IMR-90 (cell line): ENCODE data around the gene MFAP4. TPM values are rescaled to one million over a fixed set of nuclear protein-coding genes. Genes with fewer than 3 reads are reported as not detected.

Experiments used
- ATAC-seq: fragments of 200-7000 bp; cut with Tn5 transposase; 2 replicates; pipeline ENCODE4 v1.9.1; 2020; ENCODE audit warnings: low read depth, mild to moderate bottlenecking, moderate library complexity
- BruUV-seq: library from RNA; stranded (reverse); fragments of 400-500 nt; replicated peaks from 2 replicates; lab custom pipeline; 2021; lab: Mats Ljungman, UMichigan
- CTCF ChIA-PET: fragments of 300-600 bp; formaldehyde crosslinking; extraction: SDS; loops from one replicate; lab custom pipeline; 2021; ENCODE audit warnings: antibody characterized with exemption; lab: Yijun Ruan, JAX
- POLR2A ChIA-PET: fragments of 300-600 bp; sonication (Branson Sonifier 250); formaldehyde crosslinking; loops from one replicate; lab custom pipeline; 2022; ENCODE audit warnings: antibody characterized with exemption; ENCODE audit not compliant: unreplicated experiment; lab: Charles Lee
- DNase-seq: peaks from one replicate; pipeline ENCODE4 v3.0.0; 2013
- H2AFZ ChIP-seq: replicated peaks from 2 replicates; pipeline ENCODE3; 2013; ENCODE audit warnings: low read length, mild to moderate bottlenecking; ENCODE audit not compliant: poor library complexity
- H2AK5ac ChIP-seq: 2 replicates; pipeline ENCODE4 v1.6.1; 2013; ENCODE audit warnings: low read depth, low read length, inconsistent platforms
- H2AK9ac ChIP-seq: replicated peaks from 2 replicates; pipeline ENCODE3; 2013; ENCODE audit warnings: mild to moderate bottlenecking, low read depth, low read length, moderate library complexity; ENCODE audit not compliant: poor library complexity
- H2BK120ac ChIP-seq: 2 replicates; pipeline ENCODE4 v1.6.1; 2013; ENCODE audit warnings: low read depth, low read length, inconsistent platforms
- H2BK15ac ChIP-seq: 3 replicates; pipeline ENCODE4 v1.6.1; 2013; ENCODE audit warnings: low read depth, low read length, inconsistent platforms
- H2BK20ac ChIP-seq: 2 replicates; pipeline ENCODE4 v1.6.1; 2013; ENCODE audit warnings: low read depth, mild to moderate bottlenecking, inconsistent platforms, low read length, moderate library complexity
- H2BK5ac ChIP-seq: 2 replicates; pipeline ENCODE4 v1.6.1; 2013; ENCODE audit warnings: mild to moderate bottlenecking, low read depth, low read length, inconsistent platforms; ENCODE audit not compliant: poor library complexity, severe bottlenecking
- H3K14ac ChIP-seq: replicated peaks from 2 replicates; pipeline ENCODE4 v1.6.1; 2013; ENCODE audit warnings: low read depth, low read length, inconsistent platforms
- H3K18ac ChIP-seq: 2 replicates; pipeline ENCODE4 v1.6.1; 2013; ENCODE audit warnings: low read depth, low read length, control low read depth
- H3K23ac ChIP-seq: 2 replicates; pipeline ENCODE4 v1.6.1; 2013; ENCODE audit warnings: low read depth, low read length, inconsistent platforms
- H3K27ac ChIP-seq: 2 replicates; pipeline ENCODE4 v1.5.1; 2013; ENCODE audit warnings: mild to moderate bottlenecking, control low read depth, low read length; ENCODE audit not compliant: insufficient read depth
- H3K27me3 ChIP-seq: 2 replicates; pipeline ENCODE4 v1.6.1; 2013; ENCODE audit warnings: low read length; ENCODE audit not compliant: control insufficient read depth, insufficient read depth
- H3K36me3 ChIP-seq: 2 replicates; pipeline ENCODE4 v1.6.1; 2013; ENCODE audit warnings: low read length, mixed read lengths; ENCODE audit not compliant: control insufficient read depth, insufficient read depth
- H3K4ac ChIP-seq: 2 replicates; pipeline ENCODE4 v1.6.1; 2013; ENCODE audit warnings: low read depth, low read length, inconsistent platforms
- H3K4me1 ChIP-seq: 2 replicates; pipeline ENCODE4 v1.6.1; 2013; ENCODE audit warnings: low read length, mixed read lengths; ENCODE audit not compliant: control insufficient read depth, insufficient read depth
- H3K4me2 ChIP-seq: 2 replicates; pipeline ENCODE4 v1.6.1; 2013; ENCODE audit warnings: low read depth, mild to moderate bottlenecking, control low read depth, low read length, moderate library complexity
- H3K4me3 ChIP-seq: 2 replicates; pipeline ENCODE4 v1.5.1; 2013; ENCODE audit warnings: low read depth, mild to moderate bottlenecking, control low read depth, low read length, moderate library complexity; ENCODE audit not compliant: insufficient read depth
- H3K56ac ChIP-seq: 2 replicates; pipeline ENCODE4 v1.6.1; 2013; ENCODE audit warnings: low read length, inconsistent platforms; ENCODE audit not compliant: insufficient read depth; ENCODE audit errors: extremely low read depth
- H3K79me1 ChIP-seq, 2 experiments: 2 replicates each; pipeline ENCODE4 v1.6.1; 2013; ENCODE audit warnings: low read length in 2 of 2, inconsistent platforms in 1 of 2, low read depth in 1 of 2
- H3K9ac ChIP-seq: 2 replicates; pipeline ENCODE4 v1.6.1; 2013; ENCODE audit warnings: low read depth, low read length, control low read depth
- H3K9me1 ChIP-seq: 2 replicates; pipeline ENCODE4 v1.6.1; 2013; ENCODE audit warnings: low read length, inconsistent platforms; ENCODE audit not compliant: insufficient read depth
- H3K9me3 ChIP-seq: 2 replicates; pipeline ENCODE4 v1.6.1; 2013; ENCODE audit warnings: low read length; ENCODE audit not compliant: control insufficient read depth, insufficient read depth
- H4K20me1 ChIP-seq: 2 replicates; pipeline ENCODE4 v1.6.1; 2013; ENCODE audit warnings: low read length, inconsistent platforms; ENCODE audit not compliant: insufficient read depth
- H4K5ac ChIP-seq: 2 replicates; pipeline ENCODE4 v1.6.1; 2013; ENCODE audit warnings: mild to moderate bottlenecking, low read depth, low read length, control low read depth
- H4K8ac ChIP-seq, 2 experiments: 2 replicates each; pipeline ENCODE4 v1.6.1; 2013; ENCODE audit warnings: low read depth in 2 of 2, low read length in 2 of 2, control low read depth in 1 of 2, inconsistent platforms in 1 of 2
- H4K91ac ChIP-seq: 2 replicates; pipeline ENCODE4 v1.6.1; 2013; ENCODE audit warnings: low read depth, low read length, inconsistent platforms; ENCODE audit not compliant: insufficient read depth
- CEBPB ChIP-seq: IDR thresholded peaks from 2 replicates; pipeline ENCODE4 v1.6.1; 2012; ENCODE audit warnings: low read depth, low read length, improper control_type of control experiment
- CHD1 ChIP-seq: IDR thresholded peaks from 2 replicates; pipeline ENCODE4 v1.6.1; 2012; ENCODE audit warnings: low read depth, low read length, improper control_type of control experiment
- MAFK ChIP-seq: IDR thresholded peaks from 2 replicates; pipeline ENCODE4 v1.6.1; 2012; ENCODE audit warnings: low read depth, low read length, improper control_type of control experiment
- RCOR1 ChIP-seq: IDR thresholded peaks from 2 replicates; pipeline ENCODE4 v1.6.1; 2012; ENCODE audit warnings: mild to moderate bottlenecking, low read length, improper control_type of control experiment; ENCODE audit not compliant: insufficient replicate concordance
- SMC3 ChIP-seq: fragments of 150-350 bp; IDR thresholded peaks from 2 replicates; pipeline ENCODE4 v1.6.1; 2016; ENCODE audit warnings: low read depth, mild to moderate bottlenecking, antibody characterized with exemption, low read length, moderate library complexity
- WGBS, 2 experiments: methylation state at CpG; one replicate each; pipeline versions ENCODE4 v1.1.5 to v1.1.7; 2013; ENCODE audit warnings: missing lambda C conversion rate in 2 of 2; ENCODE audit not compliant: insufficient read length in 1 of 2; ENCODE audit errors: extremely low coverage in 2 of 2; 5-methylcytosine and 5-hydroxymethylcytosine counted together
- dilution Hi-C: fragments of 300-500 bp; cut with HindIII; formaldehyde crosslinking; loops from one replicate; pipeline ENCODE4 v1.14.3; 2018; ENCODE audit warnings: low sequenced_read_pairs; ENCODE audit not compliant: unreplicated experiment
- in situ Hi-C: fragments of 300-500 bp; cut with MboI; formaldehyde crosslinking; loops from 3 replicates; pipeline ENCODE4 v1.14.3; 2019; ENCODE audit warnings: low sequenced_read_pairs, inconsistent platforms, mixed read lengths
- intact Hi-C: fragments of 100-400 bp; cut with micrococcal nuclease; formaldehyde crosslinking; loops from 2 replicates; pipeline ENCODE4 v1.10.0; 2022
- polyA plus RNA-seq, 3 experiments: library from polyadenylated mRNA; depleted of rRNA; stranded (reverse); fragments of >200 nt; gene quantifications; 2 replicates each; pipeline ENCODE4 v1.2.3, GENCODE V29; 2012; ENCODE audit warnings: low replicate concordance in 1 of 3
- total RNA-seq: library from RNA; depleted of rRNA; stranded (reverse); fragments of >200 nt; gene quantifications from 2 replicates; pipeline ENCODE4 v1.2.3, GENCODE V29; 2012
- TF ChIP-seq, protein P1 (sequence below): conservative IDR thresholded peaks from 2 replicates; pipeline ENCODE4 v1.5.1; 2012; ENCODE audit warnings: mild to moderate bottlenecking, low read depth, low read length, improper control_type of control experiment
- TF ChIP-seq, protein P2 (sequence below): fragments of 150-350 bp; IDR thresholded peaks from 2 replicates; pipeline ENCODE4 v1.6.1; 2016; ENCODE audit warnings: low read depth, mild to moderate bottlenecking, low read length, moderate library complexity, borderline replicate concordance

MFAP4 gene
- total and polyA plus RNA-seq, 2 of the 4 experiments (the other 2 are of a cell fraction): 7.0 to 71.6 TPM

DNA sequence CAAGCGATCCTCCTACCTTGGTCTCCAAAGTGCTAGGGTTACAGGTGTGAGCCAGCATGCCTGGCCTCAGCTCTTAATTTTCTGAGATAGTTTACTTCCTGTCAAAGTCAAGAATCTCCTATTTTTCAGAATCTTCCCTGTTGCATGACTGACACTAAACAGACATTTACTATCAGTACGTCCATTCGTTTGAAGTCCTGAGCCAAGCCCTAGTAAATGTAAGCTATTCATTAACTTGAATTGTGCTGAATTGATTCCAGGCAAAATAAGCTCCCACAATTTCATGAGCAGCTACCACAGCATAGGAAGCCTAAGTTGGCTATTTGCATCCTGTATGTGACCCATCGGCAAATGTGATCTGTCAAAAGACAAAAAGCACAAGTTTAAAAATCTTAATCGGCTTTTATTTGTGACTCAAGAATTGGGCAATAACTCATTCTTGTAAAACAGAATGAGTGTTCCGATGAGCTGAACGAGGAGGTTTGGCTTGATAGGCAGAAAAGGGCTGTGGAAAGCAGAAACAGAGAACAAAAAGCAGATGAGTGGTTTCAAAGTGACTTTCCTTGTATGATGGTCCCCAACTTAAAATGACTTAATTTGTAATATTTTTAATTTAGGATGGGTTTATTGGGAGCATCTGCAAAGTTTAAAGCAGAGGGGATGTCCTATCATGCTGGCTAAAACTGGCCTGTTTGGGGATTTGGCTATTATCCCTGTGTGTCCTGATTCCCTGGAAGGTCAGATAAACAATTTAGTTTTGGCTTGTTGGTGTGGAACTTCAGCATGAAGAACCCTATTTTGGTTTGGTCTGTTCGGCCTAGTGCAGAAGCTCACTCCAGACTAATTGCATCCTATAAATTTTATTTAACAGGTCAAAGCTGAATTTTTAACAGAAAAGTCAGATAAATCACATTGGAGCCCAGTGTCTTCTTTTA lies 38.2 kb upstream of the MFAP4 start:
- H3K23ac ChIP-seq: no peak overlapping the region
- H3K27me3 ChIP-seq: peaks cover 3% of the 10 kb centered on the region
- no peaks in the 10 kb centered on the region for H3K36me3 ChIP-seq
- H3K9me3 ChIP-seq: no peaks in the 10 kb centered on the region; the same call in 1 of the 2 replicates
- H4K91ac ChIP-seq: no peak overlapping the region
- peak; percentile 23 for DNase-seq
- in situ Hi-C loops: no loop called here
- no peaks in the 10 kb centered on the region for H3K79me1 ChIP-seq
- H2BK15ac ChIP-seq: no peak overlapping the region
- WGBS, 2 experiments: 0% methylated on average over 2 of the region's 8 CpGs; no CpG with 5 or more reads in 1 of the 2 experiments
- no peak overlapping the region for H3K9ac ChIP-seq
- H2BK120ac ChIP-seq: no peak overlapping the region
- peaks cover 1% of the 10 kb centered on the region; the same call in 1 of the 2 replicates for H3K4me1 ChIP-seq
- intact Hi-C loops: no loop called here
- no peak overlapping the region for H3K56ac ChIP-seq
- ChIA-PET POLR2A (no interaction called here), CTCF (interaction anchor here (1.6 kb wide), 1 partner anchor 10 kb away, joined by 5 read pairs; no protein-coding TSS in a partner anchor)
- no peak overlapping the region for H3K27ac ChIP-seq
- H3K14ac ChIP-seq: no peak overlapping the region
- H2BK5ac ChIP-seq: no peak overlapping the region
- BruUV-seq: no TSS peak
- no peak overlapping the region for H3K4me2 ChIP-seq
- no peak overlapping the region for H2BK20ac ChIP-seq
- H4K20me1 ChIP-seq: no peaks in the 10 kb centered on the region
- no peak for TF ChIP-seq MAFK
- TF ChIP-seq, protein P1, sequence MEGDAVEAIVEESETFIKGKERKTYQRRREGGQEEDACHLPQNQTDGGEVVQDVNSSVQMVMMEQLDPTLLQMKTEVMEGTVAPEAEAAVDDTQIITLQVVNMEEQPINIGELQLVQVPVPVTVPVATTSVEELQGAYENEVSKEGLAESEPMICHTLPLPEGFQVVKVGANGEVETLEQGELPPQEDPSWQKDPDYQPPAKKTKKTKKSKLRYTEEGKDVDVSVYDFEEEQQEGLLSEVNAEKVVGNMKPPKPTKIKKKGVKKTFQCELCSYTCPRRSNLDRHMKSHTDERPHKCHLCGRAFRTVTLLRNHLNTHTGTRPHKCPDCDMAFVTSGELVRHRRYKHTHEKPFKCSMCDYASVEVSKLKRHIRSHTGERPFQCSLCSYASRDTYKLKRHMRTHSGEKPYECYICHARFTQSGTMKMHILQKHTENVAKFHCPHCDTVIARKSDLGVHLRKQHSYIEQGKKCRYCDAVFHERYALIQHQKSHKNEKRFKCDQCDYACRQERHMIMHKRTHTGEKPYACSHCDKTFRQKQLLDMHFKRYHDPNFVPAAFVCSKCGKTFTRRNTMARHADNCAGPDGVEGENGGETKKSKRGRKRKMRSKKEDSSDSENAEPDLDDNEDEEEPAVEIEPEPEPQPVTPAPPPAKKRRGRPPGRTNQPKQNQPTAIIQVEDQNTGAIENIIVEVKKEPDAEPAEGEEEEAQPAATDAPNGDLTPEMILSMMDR: no peak
- no peak for TF ChIP-seq SMC3
- TF ChIP-seq CEBPB: peak; percentile 84
- TF ChIP-seq CHD1: no peak
- TF ChIP-seq RCOR1: no peak
- TF ChIP-seq, protein P2, sequence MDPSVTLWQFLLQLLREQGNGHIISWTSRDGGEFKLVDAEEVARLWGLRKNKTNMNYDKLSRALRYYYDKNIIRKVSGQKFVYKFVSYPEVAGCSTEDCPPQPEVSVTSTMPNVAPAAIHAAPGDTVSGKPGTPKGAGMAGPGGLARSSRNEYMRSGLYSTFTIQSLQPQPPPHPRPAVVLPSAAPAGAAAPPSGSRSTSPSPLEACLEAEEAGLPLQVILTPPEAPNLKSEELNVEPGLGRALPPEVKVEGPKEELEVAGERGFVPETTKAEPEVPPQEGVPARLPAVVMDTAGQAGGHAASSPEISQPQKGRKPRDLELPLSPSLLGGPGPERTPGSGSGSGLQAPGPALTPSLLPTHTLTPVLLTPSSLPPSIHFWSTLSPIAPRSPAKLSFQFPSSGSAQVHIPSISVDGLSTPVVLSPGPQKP: no peak
- no peak overlapping the region for H4K5ac ChIP-seq
- H2AFZ ChIP-seq: no peak overlapping the region
- H3K9me1 ChIP-seq: no peaks in the 10 kb centered on the region
- no peak overlapping the region for H3K18ac ChIP-seq
- dilution Hi-C loops: no loop called here
- H3K4ac ChIP-seq: no peak overlapping the region
- no peak overlapping the region for H2AK5ac ChIP-seq
- H2AK9ac ChIP-seq: no peak overlapping the region
- no peak overlapping the region for H3K4me3 ChIP-seq
- no peak overlapping the region for H4K8ac ChIP-seq
- ATAC-seq: peak; percentile 46; the same call in 1 of the 2 replicates
